HG03139 (cell line): ENCODE results near the gene RBPJ.

Experiments
- ATAC-seq: cut with Tn5 transposase; IDR thresholded peaks from one replicate; pipeline ENCODE4 v1.9.1; 2021; ENCODE audit not compliant: unreplicated experiment

RBPJ gene

GRCh38 chr4:26484032-26484515 lies 163.3 kb downstream of the RBPJ start:
- no peak for ATAC-seq

DNA sequence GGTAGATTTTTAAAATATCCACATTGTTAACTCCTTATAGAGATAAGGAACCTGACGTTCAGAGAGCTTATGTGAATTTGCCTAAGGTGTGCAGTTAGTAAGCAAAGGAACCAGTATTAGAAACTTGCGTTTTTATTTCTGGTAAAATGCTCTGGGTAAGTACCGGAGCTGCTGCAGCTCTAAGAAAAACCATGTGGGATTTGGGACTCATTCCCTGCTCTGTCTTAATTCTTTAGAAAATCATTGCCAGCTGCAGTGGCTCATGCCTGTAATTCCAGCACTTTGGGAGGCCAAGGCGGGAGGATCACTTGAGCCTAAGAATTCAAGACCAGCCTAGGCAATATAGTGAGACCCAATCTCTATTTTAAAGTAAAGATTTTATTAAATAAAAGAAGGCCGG lies 163.7 kb downstream of the RBPJ start:
- no peak for ATAC-seq
